ENCODE results near the gene KCNG3.

GRCh38 chr2:42457011-42457410 lies 36.8 kb downstream of the KCNG3 start:
- no peak for TF ChIP-seq CTCF (IDR thresholded peaks at IDR 0.05)
- TF ChIP-seq POLR2A (IDR thresholded peaks at IDR 0.05; ENCODE audit: low read depth), result no peak
